Measurements from ENCODE around the gene ONECUT3. TPM values are rescaled to one million over a fixed set of nuclear protein-coding genes. Genes with fewer than 3 reads are reported as not detected.
"Not testable (repeated sequence)": the region's sequence is repeated elsewhere in the genome, so short reads cannot be mapped to it uniquely, and the experiment has no call there.

The ONECUT3 gene
- total RNA-seq, 1 experiment from 2014 or later, result not detected

GRCh38 chr19:1756705-1757465 lies 3.6 kb downstream of the ONECUT3 start:
- no peak overlapping the region for H3K4me3 ChIP-seq
- DNase-seq, result no peak
- H3K27ac ChIP-seq, result no peak overlapping the region
- H3K27me3 ChIP-seq, result peaks cover 24% of the 10 kb centered on the region; the same call in 1 of the 2 replicates
- H3K4me1 ChIP-seq, result no peaks in the 10 kb centered on the region
- H3K36me3 ChIP-seq, result no peaks in the 10 kb centered on the region
- H3K9me3 ChIP-seq (replicated peaks), result no peaks in the 10 kb centered on the region

DNA sequence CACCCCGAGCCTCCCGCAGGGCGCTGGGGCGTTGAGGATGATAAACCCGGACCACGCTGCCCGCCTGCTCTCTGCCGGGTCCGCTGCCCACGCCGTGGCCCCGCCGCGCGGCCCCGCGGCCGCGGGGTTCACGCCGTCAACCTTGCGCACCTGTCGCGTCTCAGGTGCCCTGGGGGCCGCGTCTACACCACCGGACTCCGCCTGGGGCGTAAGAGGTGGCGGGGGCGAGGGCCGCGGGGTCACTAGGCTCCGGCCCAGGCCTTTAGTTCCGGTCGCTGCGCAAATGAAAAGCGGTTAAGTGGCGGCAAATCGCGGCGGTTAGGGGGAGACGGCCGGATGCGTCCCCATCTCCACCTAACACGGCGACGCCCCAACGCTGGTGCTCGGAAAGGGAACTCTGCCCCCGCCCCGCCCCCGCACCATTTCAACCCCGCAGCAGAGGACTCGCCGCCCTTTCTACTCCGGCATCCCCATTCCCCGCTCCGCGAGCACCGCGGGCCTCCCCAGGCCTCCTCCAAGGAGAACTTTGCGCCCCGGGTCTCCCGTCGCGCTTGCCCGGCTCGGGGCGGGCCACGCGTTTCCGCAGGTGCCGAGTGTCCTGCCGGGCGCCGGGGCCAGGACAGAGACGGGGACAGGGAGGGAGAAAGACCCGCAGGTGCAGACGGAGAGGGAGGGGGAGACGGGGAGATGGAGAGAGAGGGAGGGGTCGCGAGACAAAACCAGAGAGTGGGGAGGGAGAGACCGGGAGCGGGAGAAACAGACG lies 4.3 kb downstream of the ONECUT3 start:
- H3K27me3 ChIP-seq, result peaks cover 24% of the 10 kb centered on the region; the same call in 1 of the 2 replicates
- H3K36me3 ChIP-seq, result no peaks in the 10 kb centered on the region
- H3K4me3 ChIP-seq, result no peak overlapping the region
- no peaks in the 10 kb centered on the region for H3K4me1 ChIP-seq
- no peak for DNase-seq
- H3K9me3 ChIP-seq (replicated peaks), result no peaks in the 10 kb centered on the region
- no peak overlapping the region for H3K27ac ChIP-seq

DNA sequence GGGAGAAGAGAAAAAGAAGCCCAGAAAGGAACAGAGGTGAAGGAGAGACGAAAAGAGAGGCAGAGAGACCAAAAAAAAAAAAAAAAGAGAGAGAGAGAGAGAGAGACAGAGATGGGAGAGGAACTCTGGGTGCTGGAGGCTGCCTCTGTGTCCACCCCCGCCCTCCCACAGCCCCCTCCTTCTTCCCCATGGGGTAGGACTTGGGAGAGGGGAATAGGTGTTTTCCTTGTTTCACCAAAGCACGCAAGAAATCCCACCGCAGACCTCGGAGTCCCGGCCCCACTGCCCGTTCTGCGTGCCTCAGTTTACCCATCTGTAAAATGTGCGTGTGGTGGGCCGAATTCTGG lies 4.9 kb downstream of the ONECUT3 start:
- Histone ChIP-seq H3K36me3 (no peaks in the 10 kb centered on the region), H3K4me3 (no peak overlapping the region), H3K27ac (no peak overlapping the region), H3K9me3 (replicated peaks) (no peaks in the 10 kb centered on the region), H3K27me3 (peaks cover 24% of the 10 kb centered on the region; the same call in 1 of the 2 replicates), H3K4me1 (no peaks in the 10 kb centered on the region)
- no peak for DNase-seq

GRCh38 chr19:1758959-1759903 lies 5.9 kb downstream of the ONECUT3 start:
- Histone ChIP-seq H3K27ac (no peak overlapping the region), H3K4me3 (no peak overlapping the region), H3K9me3 (replicated peaks) (no peaks in the 10 kb centered on the region), H3K4me1 (no peaks in the 10 kb centered on the region), H3K36me3 (no peaks in the 10 kb centered on the region), H3K27me3 (peaks cover 24% of the 10 kb centered on the region; the same call in 1 of the 2 replicates)
- no peak for DNase-seq

DNA sequence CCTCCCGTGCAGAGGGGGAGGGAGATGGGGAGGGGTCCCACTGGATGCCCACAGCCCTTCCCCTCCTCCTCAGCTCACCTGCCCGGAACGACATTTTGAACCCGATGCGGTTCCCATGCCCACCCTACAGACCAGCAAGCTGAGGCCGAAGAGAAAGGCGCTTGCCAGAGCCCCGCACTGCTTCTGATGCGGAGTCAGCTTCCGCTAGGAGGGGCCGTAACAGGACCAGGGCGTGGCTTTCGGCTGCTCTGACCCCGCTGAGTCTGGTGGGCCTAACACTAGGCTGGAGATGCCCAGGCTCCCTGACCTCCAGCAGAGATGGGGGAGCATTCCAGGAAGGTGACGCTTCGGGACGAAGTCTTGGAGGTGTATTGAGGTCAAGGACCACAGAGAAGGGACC lies 6.7 kb downstream of the ONECUT3 start:
- no peak overlapping the region for H3K4me3 ChIP-seq
- DNase-seq, result no peak
- H3K27me3 ChIP-seq, result peaks cover 26% of the 10 kb centered on the region; the same call in 1 of the 2 replicates

GRCh38 chr19:1760786-1761527 lies 7.7 kb downstream of the ONECUT3 start:
- not testable (repeated sequence) for H3K4me1 ChIP-seq; H3K4me3 ChIP-seq; H3K9me3 ChIP-seq (replicated peaks); H3K36me3 ChIP-seq; H3K27ac ChIP-seq; DNase-seq
- H3K27me3 ChIP-seq, result peaks cover 30% of the 10 kb centered on the region; the same call in 1 of the 2 replicates

More for the DNA sequence above, 6.7 kb downstream of the ONECUT3 start:
- Histone ChIP-seq H3K36me3 (no peaks in the 10 kb centered on the region), H3K4me1 (no peaks in the 10 kb centered on the region), H3K9me3 (replicated peaks) (no peaks in the 10 kb centered on the region), H3K27ac (no peak overlapping the region)

DNA sequence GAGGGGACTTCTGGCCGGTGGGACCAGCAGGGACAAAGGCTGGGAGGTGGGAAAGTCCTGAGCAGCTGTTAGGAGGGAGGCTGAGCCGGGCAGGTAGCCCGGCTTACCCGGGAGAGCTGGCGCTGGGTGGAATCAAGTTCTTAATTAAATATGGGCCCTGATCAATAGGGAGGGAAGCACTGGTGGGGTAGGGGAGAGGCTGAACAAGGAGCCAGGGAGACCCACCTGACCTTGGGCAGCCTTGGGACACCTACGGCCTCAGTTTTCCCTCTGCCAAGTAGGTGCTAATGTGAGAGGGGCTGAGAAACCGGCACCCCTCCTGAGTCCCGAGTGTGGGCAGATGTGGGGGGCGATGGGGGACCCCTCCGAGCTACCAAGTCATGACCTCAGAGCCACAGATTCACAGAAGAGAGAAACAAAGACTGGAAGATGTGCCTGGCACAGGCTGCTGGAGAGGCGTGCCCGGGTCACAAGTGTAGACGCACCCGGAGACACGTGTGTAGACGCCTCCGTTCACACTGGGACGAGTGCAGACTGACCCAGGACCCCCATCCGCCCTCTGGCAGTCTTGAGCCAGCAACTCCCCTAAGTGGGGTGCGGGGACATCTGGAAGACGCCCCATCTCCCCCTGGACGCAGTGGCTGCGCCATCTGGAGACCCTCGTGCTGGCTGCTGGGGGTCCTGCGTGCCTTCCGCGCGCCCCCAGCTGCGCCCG lies 8.4 kb downstream of the ONECUT3 start:
- no peaks in the 10 kb centered on the region for H3K4me1 ChIP-seq
- H3K27me3 ChIP-seq, result peaks cover 34% of the 10 kb centered on the region
- H3K36me3 ChIP-seq, result no peaks in the 10 kb centered on the region
- H3K27ac ChIP-seq, result no peak overlapping the region
- no peaks in the 10 kb centered on the region for H3K9me3 ChIP-seq (replicated peaks)
- no peak overlapping the region for H3K4me3 ChIP-seq
- no peak for DNase-seq

DNA sequence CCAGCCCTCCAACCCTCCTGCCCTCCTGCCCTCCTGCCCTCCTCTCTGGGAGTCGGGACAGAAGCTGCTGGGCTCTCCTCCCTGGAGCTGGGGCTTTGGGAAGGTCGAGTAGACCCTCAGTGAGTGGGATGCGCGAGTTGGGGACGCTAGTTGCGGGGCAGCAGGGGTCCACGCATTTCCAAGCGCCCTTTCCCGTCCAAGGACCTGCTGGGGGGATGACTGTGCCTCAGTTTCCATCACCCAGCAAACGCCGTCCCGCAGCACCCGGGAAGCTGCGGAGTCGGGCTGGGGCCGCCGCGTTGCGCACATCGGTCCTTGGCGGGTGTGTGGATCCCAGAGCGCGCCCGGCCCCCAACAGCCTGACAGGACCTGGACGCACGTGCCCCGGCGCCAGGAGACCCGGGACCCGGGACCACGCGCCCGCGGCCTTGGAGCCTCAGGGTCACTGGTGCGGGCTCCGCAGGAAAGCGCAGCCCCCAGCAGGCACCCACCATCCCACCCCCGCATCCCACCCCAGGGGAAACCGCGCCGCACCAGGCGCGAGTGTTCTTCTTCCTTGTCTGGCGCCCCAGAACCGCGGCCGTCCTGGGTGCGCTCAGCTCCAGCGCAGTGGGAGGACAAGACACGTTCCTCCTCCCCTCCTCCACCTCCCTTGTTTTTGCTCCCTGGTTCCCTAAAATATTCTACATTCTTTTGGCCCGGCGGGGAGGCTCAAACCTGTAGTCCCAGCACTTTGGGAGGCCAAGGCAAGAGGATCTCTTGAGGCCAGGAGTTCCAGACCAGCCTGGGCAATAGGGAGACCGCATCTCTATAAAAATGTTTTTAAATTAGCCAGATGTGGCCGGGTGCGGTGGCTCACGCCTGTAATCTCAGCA lies 9.2 kb downstream of the ONECUT3 start:
- H3K4me1 ChIP-seq, result no peaks in the 10 kb centered on the region
- no peaks in the 10 kb centered on the region for H3K36me3 ChIP-seq
- no peaks in the 10 kb centered on the region for H3K9me3 ChIP-seq (replicated peaks)
- no peak overlapping the region for H3K27ac ChIP-seq
- DNase-seq, result no peak
- peaks cover 36% of the 10 kb centered on the region for H3K27me3 ChIP-seq
- H3K4me3 ChIP-seq, result no peak overlapping the region

DNA sequence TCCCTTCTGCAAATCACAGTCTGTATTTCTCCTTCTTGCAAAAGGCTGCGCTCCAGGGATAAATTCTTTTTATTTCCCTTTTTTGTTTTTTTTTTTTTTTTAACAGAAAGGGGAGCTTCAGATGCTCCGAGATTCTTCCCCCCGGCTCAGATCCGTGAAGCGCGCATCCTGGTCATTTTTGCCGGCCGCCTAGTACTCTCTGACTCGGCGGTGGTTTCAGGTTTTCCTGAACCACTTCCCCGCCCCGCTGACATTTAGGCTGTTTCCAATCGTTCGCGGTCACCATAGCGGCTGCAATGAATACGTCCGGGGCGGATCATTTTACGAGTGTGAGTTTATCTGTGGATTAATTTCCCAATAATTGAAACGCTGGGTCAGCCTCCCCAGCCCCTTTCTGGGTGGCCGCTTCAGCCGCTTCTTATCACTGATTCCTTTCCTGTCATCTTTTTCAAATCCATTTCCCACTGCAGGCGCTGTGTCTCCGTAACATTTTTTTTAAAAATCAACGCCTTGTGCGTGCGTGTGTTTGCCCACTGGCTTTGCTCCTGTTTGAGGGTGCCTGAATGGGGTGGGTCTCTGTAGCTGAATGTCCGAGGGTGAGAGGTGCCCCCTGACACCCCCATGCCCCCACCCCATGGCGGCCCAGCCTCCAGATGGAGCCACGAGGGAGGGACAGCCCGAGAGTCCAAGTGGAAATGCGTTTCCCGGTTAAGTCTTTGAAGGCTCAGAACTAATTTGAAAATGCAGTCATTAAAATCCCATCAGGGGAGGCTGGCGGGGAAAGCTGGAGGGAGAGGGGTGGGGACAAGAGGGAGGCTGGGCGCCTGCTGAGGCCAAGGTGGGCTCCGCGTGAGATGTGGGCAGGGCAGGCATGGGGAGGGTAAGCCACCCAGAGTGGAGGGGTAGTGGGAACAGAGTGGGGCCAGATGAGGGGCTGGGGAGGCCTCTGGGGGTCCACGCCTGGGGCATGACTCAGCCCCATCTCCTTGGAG lies 10.6 kb downstream of the ONECUT3 start:
- Histone ChIP-seq H3K27ac (no peak overlapping the region), H3K27me3 (peaks cover 36% of the 10 kb centered on the region), H3K36me3 (no peaks in the 10 kb centered on the region), H3K4me1 (no peaks in the 10 kb centered on the region), H3K9me3 (replicated peaks) (no peaks in the 10 kb centered on the region), H3K4me3 (no peak overlapping the region)
- DNase-seq, result no peak

GRCh38 chr19:1764729-1765128 lies 11.4 kb downstream of the ONECUT3 start:
- H3K4me3 ChIP-seq, result no peak overlapping the region
- H3K27me3 ChIP-seq, result peaks cover 36% of the 10 kb centered on the region
- no peaks in the 10 kb centered on the region for H3K9me3 ChIP-seq (replicated peaks)
- no peak overlapping the region for H3K27ac ChIP-seq
- DNase-seq, result no peak
- H3K36me3 ChIP-seq, result no peaks in the 10 kb centered on the region
- no peaks in the 10 kb centered on the region for H3K4me1 ChIP-seq

DNA sequence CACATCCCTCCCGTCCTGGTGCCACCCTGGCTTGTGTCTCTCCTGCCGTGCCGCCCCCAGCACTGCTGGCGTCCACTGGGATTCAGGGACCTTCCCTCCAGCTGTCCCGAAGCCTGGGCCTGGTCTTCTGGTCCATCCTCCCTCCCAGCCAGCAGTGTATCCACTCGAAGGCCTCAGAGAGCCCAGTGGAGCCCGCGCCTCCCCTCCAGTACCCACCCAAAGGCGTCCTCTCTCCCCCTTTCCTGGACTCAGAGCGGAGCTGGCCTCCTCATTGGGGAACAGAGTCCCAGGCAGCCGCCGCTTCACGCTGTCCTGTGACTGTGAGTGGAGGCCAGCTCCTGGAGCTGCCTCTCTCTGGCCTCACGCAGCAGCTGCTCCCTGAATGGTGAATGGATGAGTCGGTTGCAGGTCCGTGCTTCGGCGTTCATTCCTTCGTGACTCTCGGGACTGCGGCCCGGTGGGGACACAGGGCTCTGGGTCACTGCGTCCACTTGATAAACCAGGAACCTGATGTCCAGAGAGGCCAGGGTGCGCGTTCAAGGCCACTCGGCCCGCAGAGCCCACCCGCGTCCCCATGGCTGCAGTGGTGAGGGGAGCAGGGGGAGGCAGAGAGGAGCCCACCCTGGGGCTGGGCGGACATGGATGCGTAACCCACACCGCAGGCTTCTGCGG lies 12.1 kb downstream of the ONECUT3 start:
- H3K27ac ChIP-seq, result no peak overlapping the region
- no peaks in the 10 kb centered on the region for H3K9me3 ChIP-seq (replicated peaks)
- no peak overlapping the region for H3K4me3 ChIP-seq
- no peaks in the 10 kb centered on the region for H3K36me3 ChIP-seq
- peaks cover 31% of the 10 kb centered on the region for H3K27me3 ChIP-seq
- peak in 1 of 2 experiments; percentile 42 for DNase-seq
- H3K4me1 ChIP-seq, result no peaks in the 10 kb centered on the region

Measured in SJCRH30 (cell line).